Left colon (tissue), 2 donors: ENCODE measurements around the gene C5. TPM values are rescaled to one million over a fixed set of nuclear protein-coding genes. Genes with fewer than 3 reads are reported as not detected.

Source experiments
- ATAC-seq: fragments of 200-7000 bp; cut with Tn5 transposase; one replicate; pipeline ENCODE4 v1.9.1; 2020; ENCODE audit warnings: mild to moderate bottlenecking, moderate library complexity
- DNase-seq, 2 donors: peaks; one replicate each; pipeline ENCODE4 v3.0.0-alpha.2; 2020
- intact Hi-C, 2 donors: fragments of 100-400 bp; cut with DNase I in 1 of 2; cut with micrococcal nuclease in 1 of 2; formaldehyde crosslinking; loops; one replicate each; pipeline versions ENCODE4 v1.11.2 to v1.14.0; 2022; cut with DNase I, micrococcal nuclease
- total RNA-seq, 2 donors: library from RNA; stranded (reverse); fragmentation: NEBNext Ultra II Directional; extraction: Animal tissue kit (Norgen Biotek cat#: 25700); gene quantifications; one replicate each; pipeline ENCODE4 v1.2.1, GENCODE V29; 2021
- donor health status: DM: no; HTN: no; CAD: no.
- donor health status: DM: yes; HTN: yes; CAD: no.

The C5 gene
- total RNA-seq, 2 donors from 2014 or later: 1.2 to 1.9 TPM

- ATAC-seq (no peak), DNase-seq (no peak)
- intact Hi-C loops: no loop called here
Measured at GRCh38 chr9:120920806-120921178, 129.3 kb downstream of the C5 start.

- no peak for DNase-seq
- no peak for ATAC-seq
- intact Hi-C loops: no loop called here
Measured at GRCh38 chr9:120919843-120920805, 130.0 kb downstream of the C5 start.

GRCh38 chr9:120918931-120919842, 130.9 kb downstream of the C5 start:
- no peak for ATAC-seq
- intact Hi-C loops: no loop called here
- DNase-seq: no peak

DNA sequence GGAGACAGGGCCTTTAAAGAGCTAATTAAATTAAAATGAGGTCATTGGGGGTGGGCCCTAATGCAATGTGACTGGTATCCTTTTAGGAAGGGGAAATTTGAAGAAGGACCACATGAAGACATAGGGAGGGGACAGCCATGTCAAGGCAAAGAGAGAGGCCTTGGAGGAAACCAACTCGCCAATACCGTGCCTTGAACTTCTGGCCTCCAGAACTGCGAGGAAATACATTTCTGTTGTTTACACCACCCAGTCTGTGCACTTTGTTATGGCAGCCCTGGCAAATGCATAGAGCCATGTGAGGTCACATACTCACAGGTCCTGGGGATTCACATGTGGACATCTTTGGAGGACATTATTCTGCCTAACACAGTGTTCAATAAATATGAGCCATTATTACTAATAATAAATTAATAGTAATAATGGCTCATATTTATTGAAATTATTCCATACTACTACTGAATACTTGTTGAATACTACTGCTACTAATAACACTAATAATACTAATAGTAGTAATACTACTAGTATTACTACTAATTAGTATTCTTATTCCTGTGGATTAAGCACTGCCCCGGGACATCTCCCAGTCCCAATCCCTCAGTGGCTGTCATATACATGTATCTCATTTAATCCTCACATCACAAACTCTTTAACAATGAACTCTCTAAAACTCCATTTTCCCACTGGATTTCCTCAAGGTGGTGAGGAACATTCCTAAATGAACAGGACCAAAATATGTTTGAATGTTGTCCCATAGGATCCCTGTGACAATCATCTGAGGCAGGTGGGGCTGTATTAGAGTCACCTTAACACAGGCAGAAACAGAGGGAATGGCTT, 131.9 kb downstream of the C5 start:
- intact Hi-C loops: no loop called here
- no peak for ATAC-seq
- DNase-seq: no peak

- DNase-seq: no peak
- no peak for ATAC-seq
- intact Hi-C loops: no loop called here
Measured at GRCh38 chr9:120916991-120917880, 132.8 kb downstream of the C5 start.

- ATAC-seq (no peak), DNase-seq (no peak)
- intact Hi-C loops: no loop called here
Measured at GRCh38 chr9:120916588-120916987, 133.5 kb downstream of the C5 start.

DNA sequence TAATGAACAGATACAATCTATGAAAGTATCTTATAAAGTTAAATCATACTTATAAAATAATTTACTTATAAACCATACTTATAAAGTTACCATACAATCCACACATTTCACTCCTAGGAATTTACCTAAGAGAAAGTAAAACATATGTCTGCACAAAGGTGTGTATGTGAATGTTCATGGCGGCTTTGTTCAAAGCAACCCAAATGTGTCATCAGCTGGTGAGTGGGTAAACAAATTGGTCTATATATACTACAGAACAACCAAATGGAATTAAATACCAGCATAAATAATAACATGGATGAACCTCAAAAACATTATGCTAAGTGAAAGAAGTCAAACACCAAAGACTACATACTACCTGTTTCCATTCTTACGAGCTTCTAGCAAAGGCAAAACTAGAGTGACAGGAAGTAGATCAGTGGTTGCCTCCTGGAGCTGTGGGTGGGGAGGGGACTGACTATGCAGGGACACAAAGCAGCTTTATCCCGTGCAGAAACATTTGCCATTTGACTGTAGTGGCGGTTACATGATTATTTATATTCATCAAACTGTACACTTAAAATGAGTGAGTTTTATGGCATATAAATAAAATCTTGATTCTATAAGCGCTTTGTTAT, 134.1 kb downstream of the C5 start:
- DNase-seq: no peak
- intact Hi-C loops: no loop called here
- ATAC-seq: no peak

DNA sequence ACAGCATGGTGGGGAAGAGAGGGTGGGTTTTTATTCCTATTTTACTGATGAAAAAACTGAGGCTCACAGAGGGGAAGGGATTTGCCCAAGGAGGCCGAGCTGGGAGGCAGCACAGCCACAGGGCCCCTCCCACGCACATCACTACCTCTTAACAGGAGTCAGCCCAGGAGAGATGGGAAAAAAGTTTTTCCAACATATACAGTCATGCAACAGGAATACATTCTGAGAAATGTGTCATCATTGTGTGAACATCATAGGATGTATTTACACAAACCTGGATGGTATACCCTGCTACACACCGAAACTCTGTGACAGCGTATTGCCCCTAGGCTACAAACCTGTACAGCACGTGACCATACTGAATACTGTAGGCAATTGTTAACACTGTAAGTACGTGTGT, 135.1 kb downstream of the C5 start:
- intact Hi-C loops: no loop called here
- no peak for DNase-seq
- no peak for ATAC-seq

GRCh38 chr9:120914396-120914795, 135.7 kb downstream of the C5 start:
- DNase-seq (no peak), ATAC-seq (no peak)
- intact Hi-C loops: no loop called here

- intact Hi-C loops: no loop called here
- ATAC-seq: no peak
- no peak for DNase-seq
Measured at GRCh38 chr9:120913647-120914264, 136.3 kb downstream of the C5 start.

DNA sequence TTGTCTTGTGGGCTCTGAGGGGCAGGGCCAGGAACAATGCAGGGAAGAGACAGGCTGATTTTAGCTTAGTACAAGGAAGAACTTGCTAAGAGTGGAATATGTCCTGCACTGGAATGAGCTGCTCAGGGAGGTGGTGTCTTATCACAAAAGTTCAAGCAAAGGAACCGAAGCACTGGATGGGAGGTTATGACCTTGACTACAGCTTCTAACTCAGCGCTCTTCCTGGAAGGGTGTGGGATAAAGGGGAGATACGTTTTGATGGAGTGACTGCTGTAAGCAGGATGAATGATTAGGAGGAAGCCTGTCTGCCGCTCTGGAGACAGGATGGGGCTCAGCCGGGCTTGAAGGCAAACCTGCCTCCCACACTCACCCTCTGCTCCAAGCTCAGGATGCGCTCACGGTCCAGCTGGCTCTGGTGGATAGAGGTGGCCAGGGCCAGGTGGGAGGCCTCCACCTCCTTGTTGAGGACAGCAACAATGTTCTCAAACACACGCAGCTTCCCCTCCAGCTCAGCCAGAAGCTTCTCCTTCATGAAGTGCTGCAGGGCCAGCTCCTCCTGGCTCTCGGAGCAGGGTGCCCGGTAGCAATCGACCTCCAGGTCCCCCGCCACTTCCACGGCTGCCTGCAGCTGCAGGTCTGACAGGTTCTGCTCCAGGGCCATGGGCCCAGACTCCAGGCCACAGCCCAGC, 137.0 kb downstream of the C5 start:
- ATAC-seq (no peak), DNase-seq (no peak)
- intact Hi-C loops: no loop called here

DNA sequence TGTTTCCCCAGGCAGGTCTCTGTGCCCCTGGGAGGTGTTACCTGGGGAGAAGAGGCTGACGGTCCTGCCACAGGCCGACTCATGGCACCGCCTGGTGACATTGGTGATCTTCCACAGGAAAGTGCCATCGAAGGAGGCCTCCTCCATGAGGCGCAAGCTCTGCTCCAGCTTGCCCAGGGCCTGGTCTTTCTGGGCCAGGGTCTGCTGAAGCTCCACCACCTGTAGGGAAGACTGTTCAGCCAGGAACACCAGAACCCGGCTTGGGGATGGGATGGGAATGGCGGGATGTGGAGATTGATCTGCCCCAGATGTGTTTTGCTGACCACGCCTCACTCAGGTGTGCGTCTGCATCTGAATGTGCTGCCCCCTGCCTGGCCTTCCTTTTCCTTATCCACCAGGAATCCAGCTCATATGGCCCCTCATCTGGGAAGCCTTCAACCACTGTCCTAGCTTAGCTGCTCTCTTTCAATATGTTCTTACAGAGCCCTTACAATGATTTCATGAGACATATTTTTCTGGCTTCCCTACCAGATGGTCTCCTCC, 138.7 kb downstream of the C5 start:
- ATAC-seq (no peak), DNase-seq (no peak)
- intact Hi-C loops: no loop called here

DNA sequence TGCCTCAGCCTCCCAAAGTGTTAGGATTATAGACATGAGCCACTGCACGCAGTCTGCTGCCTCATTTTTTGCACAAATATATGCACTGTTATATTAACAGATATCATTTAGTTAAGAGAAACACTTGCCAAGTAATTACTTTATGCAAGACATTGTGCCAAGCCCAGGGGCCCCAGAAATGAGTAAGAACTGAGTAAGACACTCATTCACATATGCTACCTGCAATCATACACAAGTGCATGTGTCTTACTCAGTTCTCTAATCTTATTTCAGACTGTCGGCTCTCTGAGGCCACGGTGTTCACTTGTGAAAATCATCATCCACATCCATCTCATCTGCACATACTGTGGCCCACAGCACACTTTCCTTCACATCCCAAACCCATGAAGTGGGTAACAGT, 139.4 kb downstream of the C5 start:
- DNase-seq (no peak), ATAC-seq (no peak)
- intact Hi-C loops: no loop called here

- intact Hi-C loops: no loop called here
- no peak for ATAC-seq
- no peak for DNase-seq
Measured at GRCh38 chr9:120909904-120910303, 140.2 kb downstream of the C5 start.

- intact Hi-C loops: no loop called here
- ATAC-seq (no peak), DNase-seq (no peak)
Measured at GRCh38 chr9:120905315-120906164, 144.5 kb downstream of the C5 start.

DNA sequence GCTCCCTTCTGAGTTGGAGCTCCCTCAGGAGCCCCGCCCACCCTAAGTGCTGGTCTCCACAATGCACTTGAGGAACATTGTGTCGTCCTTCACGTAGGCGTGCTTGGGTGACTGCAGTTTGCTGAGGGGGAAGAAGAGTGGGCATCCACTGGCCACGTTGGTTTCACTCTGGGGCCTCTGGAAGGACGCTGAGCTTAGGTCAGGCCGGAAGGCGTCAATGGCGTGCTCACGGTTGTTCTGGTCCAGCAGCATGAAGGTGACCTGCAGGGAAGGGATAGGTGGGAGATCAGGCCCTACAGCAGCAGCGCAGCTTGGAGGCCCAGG, 145.1 kb downstream of the C5 start:
- intact Hi-C loops: no loop called here
- DNase-seq: no peak
- no peak for ATAC-seq
